Mesothelial cell of epicardium (in vitro differentiated cells): ENCODE data around the gene ANO7. TPM values are rescaled to one million over a fixed set of nuclear protein-coding genes. Genes with fewer than 3 reads are reported as not detected.

ENCODE experiments used
- DNase-seq, 2 experiments: peaks; one replicate each; pipeline ENCODE4 v3.0.0; 2021; ENCODE audit warnings: low spot score in 2 of 2; ENCODE audit not compliant: unreplicated experiment in 2 of 2
- H3K27ac Mint-ChIP-seq: 2 replicates; pipeline ENCODE4 v1.8.0; 2021; ENCODE audit warnings: mixed read lengths
- H3K27me3 Mint-ChIP-seq: 2 replicates; pipeline ENCODE4 v1.8.0; 2021; ENCODE audit warnings: low read depth, mixed read lengths
- H3K36me3 Mint-ChIP-seq: 2 replicates; pipeline ENCODE4 v1.8.0; 2021; ENCODE audit warnings: mixed read lengths
- H3K4me1 Mint-ChIP-seq: 2 replicates; pipeline ENCODE4 v1.8.0; 2021; ENCODE audit warnings: mixed read lengths
- H3K4me3 Mint-ChIP-seq: 2 replicates; pipeline ENCODE4 v1.8.0; 2021; ENCODE audit warnings: mild to moderate bottlenecking, moderate library complexity, mixed read lengths
- H3K9me3 Mint-ChIP-seq: 2 replicates; pipeline ENCODE4 v1.8.0; 2021; ENCODE audit warnings: mixed read lengths
- total RNA-seq: library from RNA; stranded (reverse); gene quantifications from 3 replicates; pipeline ENCODE4 v1.2.1, GENCODE V29; 2021
- TF ChIP-seq, protein P1 (sequence below): fragments of 200-600 bp; sonication (generic); IDR thresholded peaks from one replicate; pipeline ENCODE4 v1.5.0; 2021; ENCODE audit warnings: antibody characterized with exemption; ENCODE audit not compliant: unreplicated experiment

The ANO7 gene
- total RNA-seq, 1 donor from 2014 or later = 4.5 TPM

DNA sequence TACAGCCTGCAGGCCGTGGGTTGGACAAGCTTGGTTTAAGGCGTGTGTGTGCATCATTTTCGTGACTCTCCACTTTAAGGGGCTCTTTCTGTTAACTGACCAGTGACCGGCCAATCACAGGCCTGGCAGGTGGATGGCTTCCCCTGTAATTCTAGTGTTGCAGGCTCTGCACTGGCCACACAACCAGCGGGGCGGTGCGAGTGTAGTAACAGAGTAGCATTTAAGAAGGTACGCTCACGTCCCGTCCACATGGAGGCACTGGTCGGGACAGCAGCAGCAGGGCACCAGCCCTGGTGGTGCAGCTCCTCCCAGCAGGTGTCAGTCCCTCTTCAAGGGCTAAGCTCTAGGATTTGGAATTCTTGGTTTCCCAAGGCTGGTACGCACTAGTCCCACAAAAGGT lies 8.0 kb upstream of the ANO7 start:
- Mint-ChIP-seq H3K36me3 (peaks cover 21% of the 10 kb centered on the region), H3K4me1 (no peaks in the 10 kb centered on the region), H3K27ac (no peak overlapping the region), H3K9me3 (no peaks in the 10 kb centered on the region), H3K4me3 (no peak overlapping the region), H3K27me3 (no peaks in the 10 kb centered on the region)
- TF ChIP-seq, protein P1, sequence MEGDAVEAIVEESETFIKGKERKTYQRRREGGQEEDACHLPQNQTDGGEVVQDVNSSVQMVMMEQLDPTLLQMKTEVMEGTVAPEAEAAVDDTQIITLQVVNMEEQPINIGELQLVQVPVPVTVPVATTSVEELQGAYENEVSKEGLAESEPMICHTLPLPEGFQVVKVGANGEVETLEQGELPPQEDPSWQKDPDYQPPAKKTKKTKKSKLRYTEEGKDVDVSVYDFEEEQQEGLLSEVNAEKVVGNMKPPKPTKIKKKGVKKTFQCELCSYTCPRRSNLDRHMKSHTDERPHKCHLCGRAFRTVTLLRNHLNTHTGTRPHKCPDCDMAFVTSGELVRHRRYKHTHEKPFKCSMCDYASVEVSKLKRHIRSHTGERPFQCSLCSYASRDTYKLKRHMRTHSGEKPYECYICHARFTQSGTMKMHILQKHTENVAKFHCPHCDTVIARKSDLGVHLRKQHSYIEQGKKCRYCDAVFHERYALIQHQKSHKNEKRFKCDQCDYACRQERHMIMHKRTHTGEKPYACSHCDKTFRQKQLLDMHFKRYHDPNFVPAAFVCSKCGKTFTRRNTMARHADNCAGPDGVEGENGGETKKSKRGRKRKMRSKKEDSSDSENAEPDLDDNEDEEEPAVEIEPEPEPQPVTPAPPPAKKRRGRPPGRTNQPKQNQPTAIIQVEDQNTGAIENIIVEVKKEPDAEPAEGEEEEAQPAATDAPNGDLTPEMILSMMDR = no peak
- DNase-seq = no peak

DNA sequence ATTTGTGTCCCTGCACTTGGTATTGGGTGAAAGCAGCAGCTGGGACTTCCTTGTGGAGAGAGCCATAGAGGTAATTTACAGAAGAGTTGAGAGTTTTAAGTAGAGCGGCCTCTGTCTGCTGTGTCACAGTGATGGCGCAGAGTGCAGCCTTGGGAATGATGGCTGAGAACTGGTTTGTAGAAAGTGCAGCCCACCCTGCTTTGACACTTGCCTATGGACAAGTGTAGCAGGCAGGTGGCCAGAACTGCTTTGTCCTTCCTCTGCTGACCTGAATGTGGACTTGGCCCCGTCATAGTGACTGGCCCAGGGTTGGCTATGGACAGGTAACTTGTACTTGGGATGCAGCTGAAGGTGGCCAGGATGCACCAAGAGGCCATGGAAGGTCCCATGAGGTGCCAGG lies 6.4 kb upstream of the ANO7 start:
- H3K9me3 Mint-ChIP-seq = no peaks in the 10 kb centered on the region
- no peak for DNase-seq
- H3K4me3 Mint-ChIP-seq = no peak overlapping the region
- TF ChIP-seq, protein P1 = no peak
- peaks cover 5% of the 10 kb centered on the region for H3K4me1 Mint-ChIP-seq
- H3K27ac Mint-ChIP-seq = no peak overlapping the region
- no peaks in the 10 kb centered on the region for H3K27me3 Mint-ChIP-seq
- peaks cover 16% of the 10 kb centered on the region for H3K36me3 Mint-ChIP-seq

DNA sequence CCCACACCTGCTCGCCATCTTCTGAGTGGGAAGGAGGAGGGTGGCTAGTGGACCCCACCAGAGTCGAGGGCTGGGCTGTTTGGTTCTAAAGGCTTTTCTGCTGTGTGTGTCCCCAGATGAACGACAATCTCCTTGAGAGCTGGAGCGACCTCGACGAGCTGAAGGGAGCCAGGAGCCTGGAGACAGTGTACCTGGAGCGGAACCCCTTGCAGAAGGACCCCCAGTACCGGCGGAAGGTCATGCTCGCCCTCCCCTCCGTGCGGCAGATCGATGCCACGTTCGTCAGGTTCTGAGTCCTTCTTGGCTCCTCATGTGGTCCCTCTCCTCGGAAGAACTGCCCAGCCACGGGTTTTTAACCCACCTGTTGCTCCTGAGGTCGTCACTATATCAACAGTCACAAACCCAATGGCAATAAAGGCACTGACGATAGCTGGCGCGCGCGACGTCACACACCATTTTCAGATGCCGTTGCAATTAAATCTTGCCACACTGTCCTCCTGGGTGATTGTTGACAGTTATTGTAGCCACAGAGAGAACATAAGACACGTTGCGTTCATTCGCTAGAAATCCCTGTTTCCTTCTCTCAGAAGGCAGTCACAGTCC lies 5.8 kb upstream of the ANO7 start:
- Mint-ChIP-seq H3K4me1 (peaks cover 8% of the 10 kb centered on the region), H3K4me3 (no peak overlapping the region), H3K9me3 (no peaks in the 10 kb centered on the region), H3K27me3 (no peaks in the 10 kb centered on the region), H3K36me3 (peaks cover 16% of the 10 kb centered on the region), H3K27ac (no peak overlapping the region)
- TF ChIP-seq, protein P1 = no peak
- DNase-seq = no peak

DNA sequence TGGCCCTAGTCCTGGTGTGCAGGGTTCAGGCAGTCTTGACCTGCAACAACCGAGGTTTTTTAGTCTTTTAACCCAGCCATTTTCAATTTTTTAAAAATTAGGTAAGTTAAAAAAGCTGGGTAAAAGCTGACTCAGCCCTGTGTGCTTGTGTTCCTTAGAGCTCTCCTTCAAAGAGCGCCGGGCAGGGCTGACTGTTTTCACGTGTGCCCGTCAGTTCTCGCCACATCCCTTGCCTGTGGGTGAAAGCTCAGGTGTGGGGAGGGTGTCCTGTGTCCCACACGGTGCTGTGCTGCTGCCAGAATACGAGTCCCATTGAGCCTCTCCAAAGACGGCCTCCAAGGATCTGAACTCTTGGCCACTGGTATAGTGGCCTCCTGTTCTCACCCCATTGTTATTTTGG lies 5.3 kb upstream of the ANO7 start:
- peaks cover 14% of the 10 kb centered on the region for H3K36me3 Mint-ChIP-seq
- no peak overlapping the region for H3K4me3 Mint-ChIP-seq
- H3K27ac Mint-ChIP-seq = no peak overlapping the region
- H3K27me3 Mint-ChIP-seq = no peaks in the 10 kb centered on the region
- TF ChIP-seq, protein P1 = no peak
- no peak for DNase-seq
- H3K9me3 Mint-ChIP-seq = no peaks in the 10 kb centered on the region
- H3K4me1 Mint-ChIP-seq = peaks cover 11% of the 10 kb centered on the region

DNA sequence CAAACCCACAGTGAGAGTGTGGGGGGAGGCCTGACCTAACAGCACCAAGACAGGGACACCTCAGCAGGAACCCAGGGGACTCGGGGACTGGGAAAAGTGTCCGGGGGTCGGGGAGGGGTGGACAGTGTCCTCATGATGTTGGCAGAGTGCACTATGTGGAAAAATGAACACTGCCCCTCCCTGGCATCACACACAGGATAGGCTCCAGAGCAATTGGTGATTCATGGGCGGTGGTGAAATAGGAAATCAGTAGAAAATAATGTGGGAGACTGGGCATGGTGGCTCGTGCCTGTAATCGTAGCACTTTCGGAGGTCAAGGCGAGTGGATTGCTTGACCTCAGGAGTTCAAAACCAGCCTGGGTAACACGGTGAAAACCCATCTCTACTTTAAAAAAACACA lies 3.6 kb upstream of the ANO7 start:
- Mint-ChIP-seq H3K36me3 (peaks cover under 1% of the 10 kb centered on the region), H3K9me3 (no peaks in the 10 kb centered on the region), H3K27me3 (no peaks in the 10 kb centered on the region), H3K4me1 (peaks cover 11% of the 10 kb centered on the region), H3K4me3 (no peak overlapping the region), H3K27ac (no peak overlapping the region)
- TF ChIP-seq, protein P1 = no peak
- no peak for DNase-seq

DNA sequence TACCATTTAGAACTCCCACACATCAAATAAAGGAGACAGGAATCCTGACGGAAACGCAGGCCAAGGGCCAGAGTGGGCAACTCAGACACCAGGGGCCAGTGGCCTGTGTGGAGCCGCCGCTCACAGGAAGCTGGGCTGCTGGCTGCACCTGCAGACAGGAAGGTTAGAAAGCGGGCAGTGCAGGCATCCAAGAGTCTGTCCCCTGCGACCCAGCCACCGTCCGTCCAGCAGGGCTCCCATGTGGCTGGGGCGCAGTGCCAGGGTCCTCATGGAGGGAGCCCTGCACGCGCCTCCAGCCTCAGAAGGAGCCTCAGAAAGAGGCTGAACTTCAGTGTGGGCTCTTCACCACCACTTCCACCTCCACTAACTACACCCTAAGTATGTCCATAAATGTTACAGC lies 2.5 kb upstream of the ANO7 start:
- H3K36me3 Mint-ChIP-seq = no peaks in the 10 kb centered on the region
- no peak overlapping the region for H3K27ac Mint-ChIP-seq
- no peaks in the 10 kb centered on the region for H3K27me3 Mint-ChIP-seq
- no peaks in the 10 kb centered on the region for H3K9me3 Mint-ChIP-seq
- no peak for DNase-seq
- no peak overlapping the region for H3K4me3 Mint-ChIP-seq
- TF ChIP-seq, protein P1 = no peak
- peaks cover 11% of the 10 kb centered on the region for H3K4me1 Mint-ChIP-seq
